Measurements from ENCODE around the gene ENOPH1.

- TF ChIP-seq, protein P1, sequence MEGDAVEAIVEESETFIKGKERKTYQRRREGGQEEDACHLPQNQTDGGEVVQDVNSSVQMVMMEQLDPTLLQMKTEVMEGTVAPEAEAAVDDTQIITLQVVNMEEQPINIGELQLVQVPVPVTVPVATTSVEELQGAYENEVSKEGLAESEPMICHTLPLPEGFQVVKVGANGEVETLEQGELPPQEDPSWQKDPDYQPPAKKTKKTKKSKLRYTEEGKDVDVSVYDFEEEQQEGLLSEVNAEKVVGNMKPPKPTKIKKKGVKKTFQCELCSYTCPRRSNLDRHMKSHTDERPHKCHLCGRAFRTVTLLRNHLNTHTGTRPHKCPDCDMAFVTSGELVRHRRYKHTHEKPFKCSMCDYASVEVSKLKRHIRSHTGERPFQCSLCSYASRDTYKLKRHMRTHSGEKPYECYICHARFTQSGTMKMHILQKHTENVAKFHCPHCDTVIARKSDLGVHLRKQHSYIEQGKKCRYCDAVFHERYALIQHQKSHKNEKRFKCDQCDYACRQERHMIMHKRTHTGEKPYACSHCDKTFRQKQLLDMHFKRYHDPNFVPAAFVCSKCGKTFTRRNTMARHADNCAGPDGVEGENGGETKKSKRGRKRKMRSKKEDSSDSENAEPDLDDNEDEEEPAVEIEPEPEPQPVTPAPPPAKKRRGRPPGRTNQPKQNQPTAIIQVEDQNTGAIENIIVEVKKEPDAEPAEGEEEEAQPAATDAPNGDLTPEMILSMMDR (conservative IDR thresholded peaks at IDR 0.05 in 1 of 2, IDR thresholded peaks at IDR 0.05 in 1 of 2; ENCODE audit: low read depth in 1 of 2, low read length in 2 of 2), result no peak
- no peak for TF ChIP-seq EZH2 (IDR thresholded peaks at IDR 0.05; ENCODE audit: low read length, missing control alignments)
Observed at GRCh38 chr4:82480771-82481505, 50.5 kb downstream of the ENOPH1 start.

All from fibroblast of lung (primary cell).